GM10266 (cell line): ENCODE results near the gene CEP350.
"Not testable (repeated sequence)": the region's sequence is repeated elsewhere in the genome, so short reads cannot be mapped to it uniquely, and the experiment has no call there.

ENCODE experiments used
- DNase-seq: peaks from one replicate; pipeline ENCODE4 v3.0.0; 2012; ENCODE audit errors: extremely low spot score
- CTCF ChIP-seq: IDR thresholded peaks from 2 replicates; pipeline ENCODE4 v1.5.1; 2012; ENCODE audit warnings: mild to moderate bottlenecking, low read depth; ENCODE audit not compliant: control insufficient read depth, insufficient read depth; ENCODE audit errors: missing control alignments

CEP350 gene

GRCh38 chr1:179995576-179995975 is 41.0 kb downstream of the CEP350 start:
- no peak for DNase-seq

GRCh38 chr1:179996099-179996498 is 41.5 kb downstream of the CEP350 start:
- peak; percentile 10 for DNase-seq
- TF ChIP-seq CTCF, result no peak

More at GRCh38 chr1:179995576-179995975, 41.0 kb downstream of the CEP350 start:
- no peak for TF ChIP-seq CTCF

- no peak for DNase-seq
- TF ChIP-seq CTCF, result no peak
Measured at GRCh38 chr1:180000575-180000974, 46.0 kb downstream of the CEP350 start.

GRCh38 chr1:180002437-180002836 is 47.8 kb downstream of the CEP350 start:
- no peak for DNase-seq
- no peak for TF ChIP-seq CTCF

GRCh38 chr1:180003026-180003695 is 48.6 kb downstream of the CEP350 start:
- peak; percentile 27 for DNase-seq
- TF ChIP-seq CTCF, result no peak

- not testable (repeated sequence) for DNase-seq
Measured at GRCh38 chr1:180006762-180007161, 52.2 kb downstream of the CEP350 start.

GRCh38 chr1:180020017-180020416 is 65.4 kb downstream of the CEP350 start:
- no peak for TF ChIP-seq CTCF
- DNase-seq, result no peak

- no peak for DNase-seq
- TF ChIP-seq CTCF, result no peak
Measured at GRCh38 chr1:180026556-180026955, 71.9 kb downstream of the CEP350 start.
